Inferior parietal cortex (tissue), 1 donor: ENCODE results near the gene CPPED1.

Source experiments
- DNase-seq: peaks from one replicate; pipeline ENCODE4 v3.0.0-alpha.2; 2016; ENCODE audit errors: extremely low spot score

Gene CPPED1

DNA sequence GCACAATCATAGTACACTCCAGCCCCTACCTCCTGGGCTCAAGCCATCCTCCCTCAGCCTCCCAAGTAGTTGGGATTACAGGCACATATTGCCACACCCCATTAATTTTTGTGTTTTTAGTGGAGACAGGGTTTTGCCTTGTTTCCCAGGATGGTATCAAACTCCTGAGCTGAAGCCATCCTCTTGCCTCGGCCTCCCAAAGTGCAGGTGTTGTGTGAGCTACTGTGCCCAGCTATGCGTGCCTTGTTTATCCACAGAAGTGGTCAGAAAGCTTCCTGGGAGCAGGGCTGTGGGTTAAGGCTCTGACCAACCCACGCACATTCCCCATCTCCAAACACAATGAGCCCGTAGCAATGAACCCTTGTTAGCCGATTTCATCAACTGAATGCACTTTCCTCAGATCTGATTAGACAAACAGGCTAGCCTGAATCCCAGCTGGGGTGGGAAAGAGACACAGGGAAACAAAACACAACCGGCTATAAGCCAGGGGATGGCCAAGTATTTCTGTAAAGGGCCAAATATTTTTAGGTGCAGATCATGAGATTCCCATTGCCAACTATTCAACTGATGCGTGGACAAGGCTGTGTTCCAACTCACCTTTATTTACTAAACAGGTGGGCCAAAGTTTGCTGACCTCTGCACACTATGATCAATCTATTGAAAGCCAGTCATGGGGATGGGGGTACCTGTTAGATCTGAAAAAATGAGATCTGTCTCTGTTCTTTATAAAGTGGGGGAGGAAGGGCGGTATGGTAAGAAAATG is 193.6 kb downstream of the CPPED1 start:
- DNase-seq: no peak
